Right atrium auricular region (tissue), 2 donors: Measurements from ENCODE around the gene TOPAZ1. TPM values are rescaled to one million over a fixed set of nuclear protein-coding genes. Genes with fewer than 3 reads are reported as not detected.

Experiments
- DNase-seq: peaks from one replicate; pipeline ENCODE4 v3.0.0-alpha.2; 2019; ENCODE audit warnings: low spot score
- H3K27ac ChIP-seq, 2 donors: fragments of 200-600 bp; sonication (generic); 1 replicate in 1 of 2; 2 replicates in 1 of 2; pipeline ENCODE4 v1.5.1; 2016 to 2019
- H3K27me3 ChIP-seq, 2 donors: fragments of 200-600 bp; sonication (generic); one replicate each; pipeline versions ENCODE4 v1.5.1 to v1.6.0; 2017 to 2019
- H3K36me3 ChIP-seq: fragments of 200-600 bp; sonication (generic); one replicate; pipeline ENCODE4 v1.5.1; 2016
- H3K4me1 ChIP-seq, 2 donors: fragments of 200-600 bp; sonication (generic); one replicate each; pipeline versions ENCODE4 v1.5.1 to v1.6.0; 2017 to 2019
- H3K4me3 ChIP-seq, 2 donors: fragments of 200-600 bp; sonication (generic); 1 replicate in 1 of 2; 2 replicates in 1 of 2; pipeline ENCODE4 v1.5.1; 2017 to 2019; ENCODE audit warnings: mild to moderate bottlenecking in 1 of 2, moderate library complexity in 1 of 2
- H3K9me3 ChIP-seq, 2 donors: fragments of 200-600 bp; sonication (generic); one replicate each; pipeline ENCODE4 v1.5.1; 2019
- CTCF ChIP-seq, 2 donors: fragments of 200-600 bp; sonication (generic); IDR thresholded peaks; one replicate each; pipeline ENCODE4 v1.5.1; 2019; ENCODE audit warnings: antibody characterized with exemption in 2 of 2
- total RNA-seq, 2 donors: library from RNA; depleted of rRNA; stranded (reverse); fragments of >200 nt; gene quantifications; one replicate each; pipeline ENCODE4 v1.1.0, GENCODE V29; 2016

TOPAZ1 gene
- total RNA-seq, 2 donors from 2014 or later, result not detected

GRCh38 chr3:44208568-44208967, 33.1 kb upstream of the TOPAZ1 start:
- H3K4me1 ChIP-seq, result no peaks in the 10 kb centered on the region
- no peaks in the 10 kb centered on the region for H3K36me3 ChIP-seq
- TF ChIP-seq CTCF (IDR thresholded peaks at IDR 0.05), result no peak
- no peak for DNase-seq
- H3K9me3 ChIP-seq, result no peaks in the 10 kb centered on the region
- H3K4me3 ChIP-seq, result no peak overlapping the region
- no peak overlapping the region for H3K27ac ChIP-seq
- H3K27me3 ChIP-seq, result no peaks in the 10 kb centered on the region

DNA sequence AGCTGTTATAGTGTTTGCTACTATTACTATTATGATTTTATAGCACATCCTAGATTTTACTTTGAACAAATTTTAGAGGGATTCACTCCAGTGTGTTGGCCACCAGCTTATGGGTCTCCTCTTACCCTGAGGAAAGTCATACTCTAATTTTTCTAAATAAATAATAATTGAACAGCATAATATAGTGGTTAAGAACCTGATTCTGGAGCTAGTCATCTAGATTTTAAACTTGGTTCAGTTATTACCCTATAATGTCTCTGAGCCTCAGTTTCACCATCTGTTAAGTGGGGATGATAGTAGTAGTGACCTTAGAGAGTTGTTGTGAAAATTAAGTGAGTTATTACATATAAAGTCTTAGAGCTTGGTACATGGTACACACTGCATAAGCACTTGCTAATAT, 30.7 kb upstream of the TOPAZ1 start:
- Histone ChIP-seq H3K27ac (no peak overlapping the region), H3K27me3 (no peaks in the 10 kb centered on the region), H3K36me3 (no peaks in the 10 kb centered on the region), H3K4me3 (no peak overlapping the region), H3K9me3 (peaks cover 0 to 12% of the 10 kb centered on the region in 2 donors), H3K4me1 (no peaks in the 10 kb centered on the region)
- DNase-seq, result no peak
- no peak for TF ChIP-seq CTCF (IDR thresholded peaks at IDR 0.05)

DNA sequence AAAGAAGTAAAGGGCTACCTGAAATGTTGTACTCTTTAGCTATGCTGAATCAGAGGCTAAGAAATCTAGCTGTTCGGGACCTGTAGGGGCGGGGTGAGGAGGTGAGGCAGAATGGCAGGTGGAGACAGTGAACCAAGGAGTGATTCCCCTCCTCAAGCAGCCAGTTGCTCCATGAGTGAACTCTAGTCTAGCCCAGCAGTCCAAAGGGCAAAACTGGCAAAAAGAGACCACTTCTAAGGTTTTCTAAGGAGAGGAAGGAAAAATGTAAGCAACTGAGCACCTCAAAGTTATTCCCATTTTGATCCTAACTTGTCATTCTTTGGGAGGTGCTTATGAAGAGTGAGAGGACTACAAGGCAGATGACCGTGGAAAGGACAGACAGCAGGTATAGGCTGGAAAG, 19.3 kb upstream of the TOPAZ1 start:
- no peaks in the 10 kb centered on the region for H3K27me3 ChIP-seq
- no peak overlapping the region for H3K4me3 ChIP-seq

DNA sequence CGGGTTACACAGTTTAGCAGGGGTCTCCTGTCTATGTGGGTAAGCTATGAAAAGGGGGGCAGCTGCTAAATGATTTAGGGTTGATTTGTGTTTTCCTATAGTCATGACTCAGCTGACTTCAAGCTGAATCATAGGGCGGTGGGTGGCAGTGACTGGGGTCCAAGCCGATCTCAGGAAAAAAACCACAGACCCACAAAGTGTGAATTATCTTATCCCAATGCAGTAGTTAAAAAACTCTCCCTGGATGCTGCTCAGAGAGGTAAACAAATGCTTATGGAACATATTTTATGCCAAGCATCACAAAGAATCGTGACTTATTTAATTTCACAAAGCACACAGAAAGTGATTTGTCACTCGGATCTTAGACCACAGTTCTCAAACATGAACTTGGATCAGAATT, 18.4 kb upstream of the TOPAZ1 start:
- TF ChIP-seq CTCF (IDR thresholded peaks at IDR 0.05), result no peak
- Histone ChIP-seq H3K9me3 (no peaks in the 10 kb centered on the region), H3K36me3 (no peaks in the 10 kb centered on the region), H3K27ac (no peak overlapping the region), H3K4me1 (no peaks in the 10 kb centered on the region), H3K4me3 (no peak overlapping the region), H3K27me3 (no peaks in the 10 kb centered on the region)
- DNase-seq, result no peak

More for the DNA sequence above, 19.3 kb upstream of the TOPAZ1 start:
- Histone ChIP-seq H3K36me3 (no peaks in the 10 kb centered on the region), H3K9me3 (no peaks in the 10 kb centered on the region), H3K4me1 (no peaks in the 10 kb centered on the region), H3K27ac (no peak overlapping the region)
- no peak for DNase-seq
- TF ChIP-seq CTCF (IDR thresholded peaks at IDR 0.05), result no peak

DNA sequence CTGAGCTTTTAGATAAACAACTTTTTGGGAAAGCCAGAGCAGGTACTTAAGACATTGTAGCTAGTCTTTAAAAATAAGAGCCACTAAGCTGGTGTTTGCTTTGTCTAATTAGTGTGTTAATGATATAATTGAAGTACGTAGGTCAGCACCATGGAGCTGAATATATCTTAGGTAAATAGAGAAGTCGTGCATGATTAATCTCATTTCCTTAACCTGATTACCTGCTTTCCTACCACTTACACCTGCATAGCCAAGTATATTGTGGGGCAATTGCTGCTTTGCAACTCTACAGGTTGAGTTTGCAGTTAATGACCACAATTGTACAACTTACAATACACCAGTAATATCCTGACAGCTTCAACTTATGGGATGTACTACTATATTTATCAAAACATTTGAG, 17.6 kb upstream of the TOPAZ1 start:
- H3K4me3 ChIP-seq, result no peak overlapping the region
- H3K9me3 ChIP-seq, result no peaks in the 10 kb centered on the region
- no peaks in the 10 kb centered on the region for H3K4me1 ChIP-seq
- H3K36me3 ChIP-seq, result no peaks in the 10 kb centered on the region
- DNase-seq, result no peak
- H3K27ac ChIP-seq, result no peak overlapping the region
- H3K27me3 ChIP-seq, result no peaks in the 10 kb centered on the region
- no peak for TF ChIP-seq CTCF (IDR thresholded peaks at IDR 0.05)

GRCh38 chr3:44226573-44226972, 15.1 kb upstream of the TOPAZ1 start:
- TF ChIP-seq CTCF (IDR thresholded peaks at IDR 0.05), result no peak
- Histone ChIP-seq H3K27me3 (no peaks in the 10 kb centered on the region), H3K36me3 (no peaks in the 10 kb centered on the region)

More at GRCh38 chr3:44226573-44226972, 15.1 kb upstream of the TOPAZ1 start:
- Histone ChIP-seq H3K4me1 (no peaks in the 10 kb centered on the region), H3K27ac (no peak overlapping the region), H3K4me3 (no peak overlapping the region), H3K9me3 (no peaks in the 10 kb centered on the region)
- DNase-seq, result no peak
